K562 (cell line): ENCODE measurements around the gene RNF223. TPM values are rescaled to one million over a fixed set of nuclear protein-coding genes. Genes with fewer than 3 reads are reported as not detected.

ENCODE experiments used
- BRD4 ChIP-seq: fragments of 200-600 bp; sonication (generic); IDR thresholded peaks from 2 replicates; pipeline ENCODE4 v1.6.1; 2017; ENCODE audit warnings: inconsistent platforms
- CHD2 ChIP-seq: IDR thresholded peaks from 2 replicates; pipeline ENCODE4 v1.6.1; 2011; ENCODE audit warnings: low read depth, low read length
- CREB1 ChIP-seq, 2 experiments: sonication (generic) in 1 of 2; formaldehyde crosslinking in 1 of 2; IDR thresholded peaks; 2 replicates each; pipeline versions ENCODE4 v1.6.1 to v1.8.0; 2012 to 2022; ENCODE audit warnings: inconsistent platforms in 1 of 2, mild to moderate bottlenecking in 1 of 2, missing genetic modification reagents in 1 of 2, moderate library complexity in 1 of 2
- FOXP1 ChIP-seq: sonication (generic); formaldehyde crosslinking; IDR thresholded peaks from 2 replicates; pipeline ENCODE4 v1.8.0; 2022; ENCODE audit warnings: mild to moderate bottlenecking, missing genetic modification reagents
- GTF2A2 ChIP-seq: IDR thresholded peaks from 2 replicates; pipeline ENCODE4 v1.6.1; 2016; ENCODE audit warnings: mild to moderate bottlenecking, missing genetic modification characterization, missing compliant biosample characterization
- MXI1 ChIP-seq: IDR thresholded peaks from 2 replicates; pipeline ENCODE4 v1.6.1; 2011; ENCODE audit warnings: low read depth, mild to moderate bottlenecking, improper control_type of control experiment, low read length
- SFPQ ChIP-seq: fragments of 200-400 bp; formaldehyde crosslinking; IDR thresholded peaks from 2 replicates; pipeline ENCODE4 v1.6.1; 2017; ENCODE audit warnings: mild to moderate bottlenecking, low read depth, low read length, moderate library complexity
- TEAD1 ChIP-seq, 2 experiments: fragments of 450-650 bp in 1 of 2; sonication (generic) in 1 of 2; formaldehyde crosslinking; IDR thresholded peaks; 2 replicates each; pipeline versions ENCODE4 v1.4.0 to v1.8.0; 2020 to 2022; ENCODE audit warnings: mild to moderate bottlenecking in 2 of 2, missing genetic modification reagents in 1 of 2
- TFE3 ChIP-seq: fragments of 450-650 bp; formaldehyde crosslinking; IDR thresholded peaks from 2 replicates; pipeline ENCODE4 v1.4.0; 2020; ENCODE audit warnings: mild to moderate bottlenecking, mixed read lengths
- THRB ChIP-seq: fragments of 450-650 bp; formaldehyde crosslinking; conservative IDR thresholded peaks from 2 replicates; pipeline ENCODE4 v1.4.0; 2022; ENCODE audit warnings: mild to moderate bottlenecking, missing genetic modification characterization
- TRIM25 ChIP-seq: fragments of 450-650 bp; IDR thresholded peaks from 2 replicates; pipeline ENCODE4 v1.7.0; 2016; ENCODE audit warnings: borderline replicate concordance
- WHSC1 ChIP-seq: IDR thresholded peaks from one replicate; pipeline ENCODE4 v1.6.1; 2012; ENCODE audit warnings: low read length, control low read depth, inconsistent platforms
- ZBTB17 ChIP-seq: fragments of 450-650 bp; formaldehyde crosslinking; IDR thresholded peaks from 2 replicates; pipeline ENCODE4 v1.4.0; 2020; ENCODE audit warnings: mild to moderate bottlenecking
- ZEB2 ChIP-seq: fragments of 450-650 bp; IDR thresholded peaks from 2 replicates; pipeline ENCODE4 v1.6.1; 2016
- ZNF12 ChIP-seq: sonication (generic); formaldehyde crosslinking; IDR thresholded peaks from 2 replicates; pipeline ENCODE4 v1.4.0; 2020; ENCODE audit warnings: mild to moderate bottlenecking, missing genetic modification reagents
- ZNF277 ChIP-seq: fragments of 250-450 bp; sonication (Bioruptor Pico); IDR thresholded peaks from 2 replicates; pipeline ENCODE4 v1.8.0; 2022; ENCODE audit warnings: inconsistent platforms, mild to moderate bottlenecking, moderate library complexity, borderline replicate concordance
- ZNF398 ChIP-seq: fragments of 250-450 bp; sonication (Bioruptor Pico); IDR thresholded peaks from 2 replicates; pipeline ENCODE4 v1.8.0; 2021; ENCODE audit warnings: moderate library complexity, mild to moderate bottlenecking, inconsistent platforms
- ZNF589 ChIP-seq: fragments of 200-800 bp; sonication (Bioruptor generic); IDR thresholded peaks from 2 replicates; pipeline ENCODE4 v1.6.1; 2016; ENCODE audit warnings: low read depth, missing genetic modification characterization, missing compliant biosample characterization
- polyA plus RNA-seq, 8 experiments: library from polyadenylated mRNA; depleted of rRNA in 4 of 8; stranded (reverse) in 5 of 8; unstranded in 3 of 8; fragments of >200 nt; fragmentation: Nextera tagmentation in 2 of 8; fragmentation: Illumina TruSeq in 1 of 8; extraction: Ambion mirVana in 2 of 8; extraction: Trizol in 1 of 8; gene quantifications; 2 replicates each; pipeline versions ENCODE4 v1.2.1 to v1.2.3, GENCODE V29; 2011 to 2014; ENCODE audit warnings: inconsistent platforms in 1 of 8, missing spikeins in 1 of 8
- total RNA-seq, 7 experiments: library from RNA; depleted of rRNA in 6 of 7; stranded (reverse); fragments of >200 nt in 6 of 7; fragmentation: Illumina TruSeq in 2 of 7; extraction: Trizol in 2 of 7; gene quantifications; 2 replicates each; pipeline versions ENCODE4 v1.2.1 to v1.2.3, GENCODE V29; 2011 to 2021; ENCODE audit warnings: low replicate concordance in 1 of 7

Gene RNF223
- total and polyA plus RNA-seq, 9 of the 15 experiments (the other 6 are each of a cell fraction or from before 2014, with no cell fraction given) = 0.04 to 0.32 TPM; not detected in 7

- TF ChIP-seq SFPQ (no peak), ZNF277 (CRISPR knock-in tag) (no peak), ZNF12 (CRISPR knock-in tag) (no peak), TEAD1 (CRISPR knock-in tag; IDR thresholded peaks at IDR 0.05) (no peak), WHSC1 (no peak), BRD4 (no peak), ZNF398 (no peak), TRIM25 (peak; percentile 40; the same call in 1 of the 2 replicates), ZEB2 (no peak), MXI1 (no peak), FOXP1 (CRISPR knock-in tag) (no peak), CREB1 (IDR thresholded peaks at IDR 0.05) (no peak), CREB1 (CRISPR knock-in tag; IDR thresholded peaks at IDR 0.05) (no peak), CHD2 (0 out of 2 replicates have a peak, but pooled peaks have one; percentile 30), GTF2A2 (tag) (no peak), THRB (no peak), ZNF589 (no peak), TFE3 (no peak; the same call in 1 of the 2 replicates), ZBTB17 (CRISPR knock-in tag) (no peak)
Measured at GRCh38 chr1:1080122-1080757, 6.1 kb upstream of the RNF223 start (continued).
